Measurements from ENCODE around the gene NUDT19. TPM values are rescaled to one million over a fixed set of nuclear protein-coding genes. Genes with fewer than 3 reads are reported as not detected.

NUDT19 gene
- total RNA-seq, 1 experiment from 2014 or later: 6.1 TPM

GRCh38 chr19:32680986-32681385 lies 10.6 kb upstream of the NUDT19 start:
- Histone ChIP-seq H3K4me1 (ENCODE audit: insufficient read depth, low read length) (no peaks in the 10 kb centered on the region), H3K14ac (ENCODE audit: insufficient read depth, low read length) (no peak overlapping the region)
- WGBS (ENCODE audit: extremely low coverage, insufficient read length, low lambda C conversion rate): no CpG with 5 or more reads among the region's 2 CpGs

More at GRCh38 chr19:32680986-32681385, 10.6 kb upstream of the NUDT19 start:
- Histone ChIP-seq H3K4ac (ENCODE audit: low read depth, low read length) (no peak overlapping the region), H3K18ac (ENCODE audit: insufficient read length, low read depth, low read length) (no peak overlapping the region), H3K27ac (ENCODE audit: insufficient read length, low read depth, low read length) (no peak overlapping the region), H3K9ac (ENCODE audit: extremely low read depth, insufficient read length, low read length) (no peak overlapping the region), H4K20me1 (ENCODE audit: control insufficient read depth, insufficient read depth, insufficient read length) (no peaks in the 10 kb centered on the region), H2BK120ac (ENCODE audit: low read depth, low read length, poor library complexity, severe bottlenecking) (no peak overlapping the region), H2BK20ac (ENCODE audit: low read depth, low read length, poor library complexity, severe bottlenecking) (no peak overlapping the region), H3K23me2 (ENCODE audit: insufficient read length, low read depth, low read length, poor library complexity, severe bottlenecking) (no peaks in the 10 kb centered on the region), H3K79me1 (ENCODE audit: insufficient read depth, low read depth, low read length, poor library complexity, severe bottlenecking) (no peaks in the 10 kb centered on the region), H2BK5ac (ENCODE audit: insufficient read length, low read length) (no peak overlapping the region), H2BK12ac (ENCODE audit: insufficient read length, low read depth, low read length) (no peak overlapping the region), H3T11ph (ENCODE audit: low read length) (no peak overlapping the region), H3K9me3 (ENCODE audit: control insufficient read depth, low read depth, low read length) (no peaks in the 10 kb centered on the region), H4K8ac (replicated peaks; ENCODE audit: insufficient read length, low read depth, low read length) (no peak overlapping the region), H3K27me3 (ENCODE audit: insufficient read depth, low read length) (peaks cover 15% of the 10 kb centered on the region; the same call in 1 of the 2 replicates), H4K5ac (ENCODE audit: insufficient read length, low read depth, low read length) (no peak overlapping the region), H3K79me2 (ENCODE audit: insufficient read depth, low read length) (no peaks in the 10 kb centered on the region), H3K23ac (ENCODE audit: insufficient read length, low read depth, low read length) (no peak overlapping the region), H3K4me2 (ENCODE audit: insufficient read depth, insufficient read length, low read length) (no peak overlapping the region), H2AFZ (ENCODE audit: low read length) (no peak overlapping the region), H2AK5ac (ENCODE audit: insufficient read length, low read length) (no peak overlapping the region), H2BK15ac (ENCODE audit: low read depth, low read length) (no peak overlapping the region), H3K56ac (ENCODE audit: insufficient read length, low read depth, low read length) (no peak overlapping the region), H4K91ac (ENCODE audit: insufficient read length, low read depth, low read length) (no peak overlapping the region)
- no peak for DNase-seq
- H3K27me3 Mint-ChIP-seq (ENCODE audit: low read depth): peaks cover 39% of the 10 kb centered on the region
- H3K4me3 Mint-ChIP-seq: no peak overlapping the region; a peak in 1 of 5 replicates
- H3K9me3 Mint-ChIP-seq: no peaks in the 10 kb centered on the region; a peak in 1 of 5 replicates
- H3K36me3 Mint-ChIP-seq (ENCODE audit: insufficient read depth in 1 of 3, low read depth in 3 of 3): no peaks in the 10 kb centered on the region
- H3K4me1 Mint-ChIP-seq: peaks cover 8 to 9% of the 10 kb centered on the region in 2 experiments
- TF ChIP-seq, protein P1, sequence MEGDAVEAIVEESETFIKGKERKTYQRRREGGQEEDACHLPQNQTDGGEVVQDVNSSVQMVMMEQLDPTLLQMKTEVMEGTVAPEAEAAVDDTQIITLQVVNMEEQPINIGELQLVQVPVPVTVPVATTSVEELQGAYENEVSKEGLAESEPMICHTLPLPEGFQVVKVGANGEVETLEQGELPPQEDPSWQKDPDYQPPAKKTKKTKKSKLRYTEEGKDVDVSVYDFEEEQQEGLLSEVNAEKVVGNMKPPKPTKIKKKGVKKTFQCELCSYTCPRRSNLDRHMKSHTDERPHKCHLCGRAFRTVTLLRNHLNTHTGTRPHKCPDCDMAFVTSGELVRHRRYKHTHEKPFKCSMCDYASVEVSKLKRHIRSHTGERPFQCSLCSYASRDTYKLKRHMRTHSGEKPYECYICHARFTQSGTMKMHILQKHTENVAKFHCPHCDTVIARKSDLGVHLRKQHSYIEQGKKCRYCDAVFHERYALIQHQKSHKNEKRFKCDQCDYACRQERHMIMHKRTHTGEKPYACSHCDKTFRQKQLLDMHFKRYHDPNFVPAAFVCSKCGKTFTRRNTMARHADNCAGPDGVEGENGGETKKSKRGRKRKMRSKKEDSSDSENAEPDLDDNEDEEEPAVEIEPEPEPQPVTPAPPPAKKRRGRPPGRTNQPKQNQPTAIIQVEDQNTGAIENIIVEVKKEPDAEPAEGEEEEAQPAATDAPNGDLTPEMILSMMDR (conservative IDR thresholded peaks at IDR 0.05): no peak
- no peak overlapping the region for H3K27ac Mint-ChIP-seq
